ENCODE results near the gene CROCC2.

Gene CROCC2

GRCh38 chr2:241008711-241009121 is 102.6 kb downstream of the CROCC2 start:
- TF ChIP-seq CTCF (IDR thresholded peaks at IDR 0.05; ENCODE audit: low read depth, low read length, missing control alignments): no peak
- DNase-seq (ENCODE audit: low read depth): no peak
- no peak overlapping the region for H3K4me3 ChIP-seq (ENCODE audit: low read depth, low read length)

GRCh38 chr2:241009191-241009590 is 103.1 kb downstream of the CROCC2 start:
- no peak for TF ChIP-seq CTCF (IDR thresholded peaks at IDR 0.05; ENCODE audit: low read depth, low read length, missing control alignments)
- no peak for DNase-seq (ENCODE audit: low read depth)
- no peak overlapping the region for H3K4me3 ChIP-seq (ENCODE audit: low read depth, low read length)

GRCh38 chr2:241009601-241010530 is 103.7 kb downstream of the CROCC2 start:
- DNase-seq (ENCODE audit: low read depth): no peak
- TF ChIP-seq CTCF (IDR thresholded peaks at IDR 0.05; ENCODE audit: low read depth, low read length, missing control alignments): no peak
- H3K4me3 ChIP-seq (ENCODE audit: low read depth, low read length): no peak overlapping the region

- no peak for TF ChIP-seq CTCF (IDR thresholded peaks at IDR 0.05; ENCODE audit: low read depth, low read length, missing control alignments)
- H3K4me3 ChIP-seq (ENCODE audit: low read depth, low read length): no peak overlapping the region
- DNase-seq (ENCODE audit: low read depth): no peak
Measured at GRCh38 chr2:241010531-241011295, 104.6 kb downstream of the CROCC2 start.

GRCh38 chr2:241011296-241011600 is 105.1 kb downstream of the CROCC2 start:
- H3K4me3 ChIP-seq (ENCODE audit: low read depth, low read length): no peak overlapping the region
- DNase-seq (ENCODE audit: low read depth): no peak
- no peak for TF ChIP-seq CTCF (IDR thresholded peaks at IDR 0.05; ENCODE audit: low read depth, low read length, missing control alignments)

- no peak for TF ChIP-seq CTCF (IDR thresholded peaks at IDR 0.05; ENCODE audit: low read depth, low read length, missing control alignments)
- no peak for DNase-seq (ENCODE audit: low read depth)
- H3K4me3 ChIP-seq (ENCODE audit: low read depth, low read length): no peak overlapping the region
Measured at GRCh38 chr2:241011751-241012510, 105.8 kb downstream of the CROCC2 start.
